Stimulated activated naive CD4-positive, alpha-beta T cell treated with Interleukin-2 at 50 U/mL for 16 hours (primary cell): Measurements from ENCODE around the gene ST3GAL3.

ENCODE experiments used
- DNase-seq: peaks from one replicate; lab custom pipeline; 2025; lab: John Stamatoyannopoulos, UW

The ST3GAL3 gene

DNA sequence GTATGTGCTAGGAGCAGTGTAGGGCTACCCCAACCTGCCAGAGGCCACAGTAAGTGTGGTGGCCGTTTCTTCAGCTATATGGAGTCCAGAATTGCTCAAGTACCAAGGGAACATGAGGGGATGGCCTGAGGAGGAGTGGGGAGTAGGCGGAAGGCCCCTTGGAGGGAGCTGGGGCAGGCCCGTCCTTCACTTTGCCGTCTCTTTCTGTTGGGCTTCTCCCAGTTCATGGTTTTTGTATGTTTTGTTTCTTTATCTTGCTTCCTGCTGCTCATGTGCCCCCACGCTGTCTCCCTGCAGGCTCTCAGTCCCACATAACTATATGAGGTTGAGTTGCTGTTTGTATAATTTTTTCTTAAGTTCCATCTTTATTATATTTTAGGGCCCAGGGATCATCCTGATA is 256.6 kb downstream of the ST3GAL3 start:
- DNase-seq, result no peak

GRCh38 chr1:43965316-43965715 is 258.0 kb downstream of the ST3GAL3 start:
- DNase-seq, result no peak

DNA sequence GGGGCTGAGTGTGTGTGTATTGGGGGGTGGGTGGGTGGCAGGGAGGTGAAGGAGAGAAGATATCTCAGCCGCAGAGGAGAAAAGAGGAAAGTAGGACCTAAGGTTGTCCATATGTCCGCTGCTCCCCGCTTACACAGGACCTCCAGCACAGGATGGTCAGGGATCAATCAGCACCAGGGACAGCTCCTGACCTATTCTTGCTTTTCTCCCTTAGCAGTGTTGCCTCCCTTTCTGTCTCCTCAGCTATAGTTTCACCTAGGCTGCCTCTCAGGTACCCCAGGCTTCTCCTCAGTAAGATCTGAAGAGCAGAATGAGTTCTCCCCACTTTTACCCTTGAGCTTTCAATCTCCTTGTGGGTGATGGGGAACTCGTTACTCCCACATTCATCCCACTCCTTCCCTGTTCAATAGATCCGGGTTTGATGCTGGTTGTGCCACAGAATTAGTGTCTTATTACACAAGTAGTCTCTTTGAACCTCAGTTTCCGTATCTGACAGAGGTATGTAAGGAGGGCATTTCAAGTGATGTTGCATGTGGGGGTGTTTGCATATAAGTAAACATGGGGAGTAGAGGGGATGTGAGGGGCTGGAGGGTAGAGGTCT is 261.1 kb downstream of the ST3GAL3 start:
- no peak for DNase-seq

- DNase-seq, result no peak
These were observed 262.0 kb downstream of the ST3GAL3 start for GRCh38 chr1:43969416-43969745.

- peak; percentile 98 for DNase-seq
These were observed 262.6 kb downstream of the ST3GAL3 start, which contains the start of gene DPH2 for GRCh38 chr1:43969746-43970466. Gene DPH2 (plus strand): TSS chr1:43970010. CDS start chr1:43970176, 166 bp downstream.

DNA sequence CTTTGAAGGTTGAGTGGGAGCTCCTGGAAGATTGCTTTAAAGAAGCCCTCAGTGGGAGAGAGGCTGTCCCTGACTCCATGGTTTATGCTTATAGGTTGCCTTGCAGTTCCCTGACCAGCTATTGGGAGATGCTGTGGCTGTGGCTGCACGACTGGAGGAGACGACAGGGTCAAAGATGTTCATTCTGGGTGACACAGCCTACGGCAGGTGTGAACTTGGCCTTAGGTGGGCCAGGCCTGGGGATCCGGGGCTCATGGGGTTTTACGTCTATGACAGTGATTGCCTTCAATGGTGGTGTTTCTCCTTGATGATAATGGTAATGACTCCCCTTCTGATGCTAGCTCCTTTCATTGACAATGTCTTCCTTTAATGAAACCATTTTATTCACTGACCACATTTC is 263.2 kb downstream of the ST3GAL3 start:
- no peak for DNase-seq

GRCh38 chr1:43970911-43971310 is 263.6 kb downstream of the ST3GAL3 start:
- no peak for DNase-seq

DNA sequence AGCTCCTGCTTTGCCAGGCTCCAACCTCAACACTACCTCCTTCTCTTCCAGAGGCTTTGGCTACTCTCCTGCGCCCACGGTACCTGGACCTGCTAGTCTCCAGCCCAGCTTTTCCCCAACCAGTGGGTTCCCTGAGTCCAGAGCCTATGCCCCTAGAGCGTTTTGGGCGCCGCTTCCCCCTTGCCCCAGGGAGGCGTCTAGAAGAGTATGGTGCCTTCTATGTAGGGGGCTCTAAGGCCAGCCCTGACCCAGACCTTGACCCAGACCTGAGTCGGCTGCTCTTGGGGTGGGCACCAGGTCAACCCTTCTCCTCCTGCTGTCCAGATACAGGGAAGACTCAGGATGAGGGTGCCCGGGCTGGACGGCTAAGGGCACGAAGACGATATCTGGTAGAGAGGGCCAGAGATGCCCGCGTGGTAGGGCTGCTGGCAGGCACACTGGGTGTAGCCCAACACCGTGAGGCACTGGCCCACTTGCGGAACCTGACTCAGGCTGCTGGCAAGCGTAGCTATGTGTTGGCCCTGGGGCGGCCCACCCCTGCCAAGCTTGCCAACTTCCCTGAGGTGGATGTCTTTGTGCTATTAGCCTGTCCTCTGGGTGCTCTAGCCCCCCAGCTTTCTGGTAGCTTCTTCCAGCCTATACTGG is 264.1 kb downstream of the ST3GAL3 start:
- DNase-seq, result no peak

GRCh38 chr1:43973981-43974442 is 266.7 kb downstream of the ST3GAL3 start:
- no peak for DNase-seq

- peak; percentile 95 for DNase-seq
These were observed 267.3 kb downstream of the ST3GAL3 start, which contains the start of gene ATP6V0B for GRCh38 chr1:43974443-43975248. Gene ATP6V0B (plus strand): TSS chr1:43974960. CDS start chr1:43975041, 81 bp downstream.

GRCh38 chr1:43975249-43975961 is 268.1 kb downstream of the ST3GAL3 start:
- DNase-seq, result no peak

DNA sequence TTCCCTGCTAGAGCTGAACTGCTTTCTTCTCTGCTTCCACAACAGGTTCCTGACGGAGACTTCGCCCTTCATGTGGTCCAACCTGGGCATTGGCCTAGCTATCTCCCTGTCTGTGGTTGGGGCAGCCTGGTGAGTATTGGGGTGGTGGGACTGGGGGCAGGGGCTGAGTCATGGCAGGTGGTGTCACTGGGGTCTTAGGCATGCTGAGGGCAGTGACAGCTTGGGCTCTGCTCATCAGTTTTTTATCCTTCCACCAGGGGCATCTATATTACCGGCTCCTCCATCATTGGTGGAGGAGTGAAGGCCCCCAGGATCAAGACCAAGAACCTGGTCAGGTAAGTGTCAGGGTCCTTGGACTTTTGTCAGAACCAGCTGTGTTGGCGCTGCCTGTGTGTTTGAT is 268.7 kb downstream of the ST3GAL3 start:
- no peak for DNase-seq

DNA sequence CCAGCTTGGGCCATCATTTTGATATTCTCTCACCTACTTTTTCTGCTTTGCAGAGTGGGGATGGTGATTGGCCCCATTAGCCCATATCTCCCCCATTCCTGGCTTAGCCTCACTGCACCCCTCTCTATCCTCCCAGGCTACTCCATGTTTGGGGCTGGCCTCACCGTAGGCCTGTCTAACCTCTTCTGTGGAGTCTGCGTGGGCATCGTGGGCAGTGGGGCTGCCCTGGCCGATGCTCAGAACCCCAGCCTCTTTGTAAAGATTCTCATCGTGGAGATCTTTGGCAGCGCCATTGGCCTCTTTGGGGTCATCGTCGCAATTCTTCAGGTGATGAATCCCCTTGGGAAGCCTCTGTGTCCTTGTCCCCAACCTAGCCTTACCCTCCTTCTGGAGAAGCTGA is 269.6 kb downstream of the ST3GAL3 start:
- DNase-seq, result no peak

- DNase-seq, result no peak
These were observed 270.3 kb downstream of the ST3GAL3 start for GRCh38 chr1:43977376-43978263.

GRCh38 chr1:43978264-43978550 is 270.9 kb downstream of the ST3GAL3 start:
- DNase-seq, result no peak

DNA sequence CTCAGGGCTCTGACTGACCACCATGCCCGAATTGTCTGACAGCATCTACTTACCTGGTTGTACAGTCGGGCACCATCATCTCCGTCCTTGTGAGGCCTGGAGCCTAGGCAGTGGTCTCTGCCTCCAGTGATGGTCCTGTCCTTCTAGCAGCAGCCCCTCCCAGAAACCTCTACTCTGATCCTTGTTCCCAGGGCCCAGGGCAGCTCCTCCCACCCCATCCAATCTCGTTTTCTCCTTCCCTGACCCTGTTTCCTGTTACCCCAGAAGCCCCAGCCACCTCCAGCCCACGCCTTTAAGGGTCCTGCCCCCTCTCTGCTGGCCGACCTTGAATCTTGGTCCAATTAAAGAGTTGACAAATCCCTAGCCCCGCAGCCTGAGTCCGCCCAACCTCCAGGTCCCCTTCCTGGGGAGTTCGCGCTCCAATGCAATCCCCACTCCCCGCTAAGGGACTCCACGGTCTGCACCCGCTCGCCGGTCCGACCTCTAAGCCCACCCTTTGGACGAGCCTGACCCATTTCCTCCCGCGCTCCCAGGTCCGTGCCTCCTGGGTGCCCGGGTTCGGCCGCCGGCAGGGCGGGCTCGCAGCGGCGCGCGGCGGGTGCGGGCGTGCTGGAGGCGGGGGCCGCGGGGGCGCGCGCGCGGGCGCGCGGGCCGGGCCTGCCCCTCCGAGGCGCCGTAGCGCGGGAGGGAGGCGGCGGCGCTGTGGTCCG is 271.4 kb downstream of the ST3GAL3 start, which contains the start of gene B4GALT2:
B4GALT2 (plus strand) TSS at position 660 of the 710 bp plus-strand sequence. CDS start 1,951 bp downstream, outside the sequence.
- peak; percentile 19 for DNase-seq

GRCh38 chr1:43979261-43979527 is 271.9 kb downstream of the ST3GAL3 start:
- DNase-seq, result no peak

DNA sequence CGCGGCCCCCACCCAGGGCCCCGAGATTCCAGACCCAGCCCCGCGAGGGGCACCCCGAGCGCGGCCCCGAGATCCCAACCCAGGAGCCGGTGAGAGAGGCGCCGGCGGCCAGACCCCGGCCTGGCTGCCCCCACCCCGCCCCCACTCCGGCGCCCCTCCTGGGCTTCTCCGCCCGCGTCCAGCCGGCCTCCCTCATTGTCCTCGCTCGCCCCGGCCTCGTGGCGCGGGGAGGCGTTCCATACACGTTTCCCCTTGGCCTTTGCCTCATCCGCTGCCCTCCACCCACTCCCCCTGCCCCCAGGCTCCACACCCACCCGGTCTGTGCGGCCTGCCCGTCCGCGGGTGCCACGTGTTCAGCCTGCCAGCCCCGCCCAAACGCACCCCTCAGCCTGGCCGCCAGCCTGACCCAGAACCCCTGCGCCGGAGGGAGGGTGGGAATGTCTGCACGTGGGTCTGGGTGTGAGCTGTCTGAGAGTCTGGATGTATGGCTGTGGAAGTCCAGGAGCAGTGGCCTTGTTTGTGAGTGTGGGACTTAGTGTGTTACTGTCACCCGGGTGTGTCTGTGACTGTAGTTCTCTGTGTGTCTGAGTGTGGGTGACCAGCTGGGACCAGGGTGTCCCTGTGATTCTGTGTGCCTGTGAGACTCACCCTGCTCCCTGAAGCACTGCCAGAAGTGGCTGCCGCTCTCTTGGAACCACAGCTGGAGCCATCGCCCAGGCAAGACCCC is 272.4 kb downstream of the ST3GAL3 start:
- peak; percentile 10 for DNase-seq
